Measurements from ENCODE around the gene ZMAT3. TPM values are rescaled to one million over a fixed set of nuclear protein-coding genes. Genes with fewer than 3 reads are reported as not detected.

ZMAT3 gene
- total RNA-seq, 1 donor: 47.0 TPM

- no peaks in the 10 kb centered on the region for H4K20me1 ChIP-seq (ENCODE audit: insufficient read depth, low read length)
- H3K27ac ChIP-seq (ENCODE audit: low read depth, low read length): no peak overlapping the region
- no peak overlapping the region for H3K4me2 ChIP-seq (ENCODE audit: insufficient read depth, low read length)
- DNase-seq (ENCODE audit: insufficient read length, low spot score, missing footprints): no peak
- no peaks in the 10 kb centered on the region for H3K36me3 ChIP-seq (ENCODE audit: insufficient read depth, low read length)
- H3K9me3 ChIP-seq (ENCODE audit: low read depth, low read length): peaks cover 9% of the 10 kb centered on the region
- no peaks in the 10 kb centered on the region for H3K79me2 ChIP-seq (ENCODE audit: insufficient read depth, low read length)
- no peaks in the 10 kb centered on the region for H3K27me3 ChIP-seq (ENCODE audit: insufficient read depth, low read length)
- no peak for TF ChIP-seq CTCF (IDR thresholded peaks at IDR 0.05; ENCODE audit: extremely low read depth, low read depth, low read length)
- no peaks in the 10 kb centered on the region for H3K4me1 ChIP-seq (ENCODE audit: insufficient read depth, low read length)
- H2AFZ ChIP-seq (ENCODE audit: low read length): no peak overlapping the region
- no peak overlapping the region for H3K4me3 ChIP-seq (ENCODE audit: insufficient read depth, low read length)
These were observed 81.8 kb downstream of the ZMAT3 start for GRCh38 chr3:178989821-178990220.

GRCh38 chr3:178987745-178988144 lies 83.9 kb downstream of the ZMAT3 start:
- Histone ChIP-seq H3K79me2 (ENCODE audit: insufficient read depth, low read length) (no peaks in the 10 kb centered on the region), H3K4me2 (ENCODE audit: insufficient read depth, low read length) (no peak overlapping the region), H3K9me3 (ENCODE audit: low read depth, low read length) (peaks cover 9% of the 10 kb centered on the region), H3K27me3 (ENCODE audit: insufficient read depth, low read length) (no peaks in the 10 kb centered on the region), H3K4me3 (ENCODE audit: insufficient read depth, low read length) (no peak overlapping the region), H3K27ac (ENCODE audit: low read depth, low read length) (no peak overlapping the region), H3K4me1 (ENCODE audit: insufficient read depth, low read length) (no peaks in the 10 kb centered on the region), H4K20me1 (ENCODE audit: insufficient read depth, low read length) (no peaks in the 10 kb centered on the region), H3K36me3 (ENCODE audit: insufficient read depth, low read length) (no peaks in the 10 kb centered on the region), H2AFZ (ENCODE audit: low read length) (no peak overlapping the region)
- no peak for TF ChIP-seq CTCF (IDR thresholded peaks at IDR 0.05; ENCODE audit: extremely low read depth, low read depth, low read length)
- no peak for DNase-seq (ENCODE audit: insufficient read length, low spot score, missing footprints)

GRCh38 chr3:178986456-178986855 lies 85.2 kb downstream of the ZMAT3 start:
- Histone ChIP-seq H3K4me1 (ENCODE audit: insufficient read depth, low read length) (no peaks in the 10 kb centered on the region), H3K36me3 (ENCODE audit: insufficient read depth, low read length) (no peaks in the 10 kb centered on the region), H4K20me1 (ENCODE audit: insufficient read depth, low read length) (no peaks in the 10 kb centered on the region), H3K79me2 (ENCODE audit: insufficient read depth, low read length) (no peaks in the 10 kb centered on the region), H3K4me2 (ENCODE audit: insufficient read depth, low read length) (no peak overlapping the region), H3K4me3 (ENCODE audit: insufficient read depth, low read length) (no peak overlapping the region), H2AFZ (ENCODE audit: low read length) (no peak overlapping the region), H3K27ac (ENCODE audit: low read depth, low read length) (no peak overlapping the region), H3K27me3 (ENCODE audit: insufficient read depth, low read length) (no peaks in the 10 kb centered on the region), H3K9me3 (ENCODE audit: low read depth, low read length) (peaks cover 9% of the 10 kb centered on the region)
- TF ChIP-seq CTCF (IDR thresholded peaks at IDR 0.05; ENCODE audit: extremely low read depth, low read depth, low read length): no peak
- DNase-seq (ENCODE audit: insufficient read length, low spot score, missing footprints): no peak

GRCh38 chr3:178982137-178982536 lies 89.5 kb downstream of the ZMAT3 start:
- H3K9me3 ChIP-seq (ENCODE audit: low read depth, low read length): no peaks in the 10 kb centered on the region
- no peak overlapping the region for H3K4me2 ChIP-seq (ENCODE audit: insufficient read depth, low read length)
- H3K79me2 ChIP-seq (ENCODE audit: insufficient read depth, low read length): no peaks in the 10 kb centered on the region
- no peak overlapping the region for H3K4me3 ChIP-seq (ENCODE audit: insufficient read depth, low read length)
- H3K4me1 ChIP-seq (ENCODE audit: insufficient read depth, low read length): no peaks in the 10 kb centered on the region
- no peaks in the 10 kb centered on the region for H3K36me3 ChIP-seq (ENCODE audit: insufficient read depth, low read length)
- H2AFZ ChIP-seq (ENCODE audit: low read length): no peak overlapping the region
- H4K20me1 ChIP-seq (ENCODE audit: insufficient read depth, low read length): no peaks in the 10 kb centered on the region
- DNase-seq (ENCODE audit: insufficient read length, low spot score, missing footprints): no peak
- H3K27me3 ChIP-seq (ENCODE audit: insufficient read depth, low read length): no peaks in the 10 kb centered on the region
- TF ChIP-seq CTCF (IDR thresholded peaks at IDR 0.05; ENCODE audit: extremely low read depth, low read depth, low read length): no peak
- no peak overlapping the region for H3K27ac ChIP-seq (ENCODE audit: low read depth, low read length)
